A549 (cell line): ENCODE results near the gene ZNF580. TPM values are rescaled to one million over a fixed set of nuclear protein-coding genes. Genes with fewer than 3 reads are reported as not detected.

Experiments used
- ATAC-seq, 2 experiments: fragments of 200-7000 bp in 1 of 2; fragments of >200 bp in 1 of 2; cut with Nextera tagmentation in 1 of 2; cut with Tn5 transposase in 1 of 2; 3 replicates each; pipeline versions ENCODE4 v1.8.0 to v1.9.1; 2018 to 2020; ENCODE audit warnings: mild to moderate bottlenecking in 1 of 2, moderate library complexity in 1 of 2
- CTCF ChIA-PET: fragments of 300-600 bp; sonication (Branson Sonifier 250); formaldehyde crosslinking; extraction: SDS; loops from one replicate; lab custom pipeline; 2021; ENCODE audit warnings: antibody characterized with exemption, inconsistent platforms; lab: Yijun Ruan, JAX
- POLR2A ChIA-PET: fragments of 350-600 bp; formaldehyde crosslinking; extraction: SDS; loops from one replicate; lab custom pipeline; 2021; ENCODE audit warnings: antibody characterized with exemption, inconsistent platforms; lab: Yijun Ruan, JAX
- DNase-seq, 2 experiments: peaks; one replicate each; pipeline versions ENCODE4 v3.0.0 to v3.0.0-alpha.2; 2011 to 2016; ENCODE audit warnings: low read depth in 1 of 2, low spot score in 1 of 2
- FAIRE-seq: peaks from 2 replicates; lab custom pipeline; 2011; peaks lifted over from hg19 to GRCh38; lab: Jason Lieb, UNC
- H3K27ac ChIP-seq, 2 experiments: fragments of >200 bp; sonication (Bioruptor Twin); formaldehyde crosslinking; 3 replicates each; pipeline ENCODE4 v1.5.1; 2016 to 2017
- H3K4me1 ChIP-seq: fragments of >200 bp; sonication (Bioruptor Twin); formaldehyde crosslinking; 3 replicates; pipeline ENCODE4 v1.6.1; 2016
- H3K4me2 ChIP-seq: fragments of >200 bp; sonication (Bioruptor Twin); formaldehyde crosslinking; 3 replicates; pipeline ENCODE4 v1.6.1; 2016
- H3K4me3 ChIP-seq: fragments of >200 bp; sonication (Bioruptor Twin); formaldehyde crosslinking; 3 replicates; pipeline ENCODE4 v1.5.1; 2016
- H3K9me3 ChIP-seq: fragments of >200 bp; sonication (Bioruptor Twin); formaldehyde crosslinking; 3 replicates; pipeline ENCODE4 v1.6.1; 2016
- EHMT2 ChIP-seq: fragments of 200-600 bp; sonication (generic); IDR thresholded peaks from 2 replicates; pipeline ENCODE4 v1.6.1; 2016; ENCODE audit warnings: antibody characterized with exemption, low read depth, mild to moderate bottlenecking, moderate library complexity
- FOSB ChIP-seq: fragments of 250-450 bp; sonication (Bioruptor Pico); IDR thresholded peaks from 2 replicates; pipeline ENCODE4 v1.5.0; 2020; ENCODE audit warnings: mild to moderate bottlenecking, moderate library complexity
- FOSL2 ChIP-seq, 2 experiments: fragments of 450-650 bp in 1 of 2; fragments of >200 bp in 1 of 2; sonication (Bioruptor Twin) in 1 of 2; formaldehyde crosslinking; IDR thresholded peaks; 2 replicates each; pipeline versions ENCODE4 v1.5.0 to v1.6.1; 2016 to 2020; ENCODE audit warnings: mild to moderate bottlenecking in 1 of 2, moderate library complexity in 1 of 2
- HDAC2 ChIP-seq: fragments of 200-600 bp; sonication (generic); IDR thresholded peaks from 2 replicates; pipeline ENCODE4 v1.6.1; 2016
- JUN ChIP-seq, 2 experiments: fragments of >200 bp; sonication (Bioruptor Twin); formaldehyde crosslinking; IDR thresholded peaks; 2 replicates in 1 of 2; 3 replicates in 1 of 2; pipeline ENCODE4 v1.6.1; 2016 to 2017
- KDM1A ChIP-seq: fragments of 200-600 bp; sonication (generic); IDR thresholded peaks from 2 replicates; pipeline ENCODE4 v1.6.1; 2016; ENCODE audit warnings: low read depth, mild to moderate bottlenecking
- KDM5A ChIP-seq: fragments of 200-600 bp; sonication (generic); IDR thresholded peaks from 2 replicates; pipeline ENCODE4 v1.6.1; 2016; ENCODE audit warnings: antibody characterized with exemption, mild to moderate bottlenecking
- MYC ChIP-seq: IDR thresholded peaks from 2 replicates; pipeline ENCODE4 v1.6.1; 2012; ENCODE audit warnings: mild to moderate bottlenecking, inconsistent platforms, low read length, improper control_type of control experiment, borderline replicate concordance
- NFE2L2 ChIP-seq: fragments of 150-350 bp; conservative IDR thresholded peaks from 2 replicates; pipeline ENCODE4 v1.6.1; 2014; ENCODE audit warnings: low read length
- NR3C1 ChIP-seq: fragments of >200 bp; sonication (Bioruptor Twin); formaldehyde crosslinking; IDR thresholded peaks from 3 replicates; pipeline ENCODE4 v1.6.1; 2017
- POLR2A ChIP-seq: IDR thresholded peaks from 2 replicates; pipeline ENCODE4 v1.6.1; 2012; ENCODE audit warnings: mild to moderate bottlenecking, low read length
- RARB ChIP-seq: fragments of 250-450 bp; sonication (Bioruptor Pico); IDR thresholded peaks from 2 replicates; pipeline ENCODE4 v1.8.0; 2021; ENCODE audit warnings: mild to moderate bottlenecking, moderate library complexity
- RFX5 ChIP-seq: fragments of 450-650 bp; IDR thresholded peaks from 2 replicates; pipeline ENCODE4 v1.7.1; 2014; ENCODE audit warnings: antibody characterized with exemption, mild to moderate bottlenecking, moderate library complexity
- TP53 ChIP-seq: fragments of 250-450 bp; sonication (Bioruptor Pico); IDR thresholded peaks from 2 replicates; pipeline ENCODE4 v1.5.0; 2021; ENCODE audit warnings: mild to moderate bottlenecking, moderate library complexity
- ZFP36 ChIP-seq: fragments of 450-650 bp; IDR thresholded peaks from 2 replicates; pipeline ENCODE4 v1.6.1; 2014; ENCODE audit warnings: borderline replicate concordance; ENCODE audit not compliant: partially characterized antibody
- WGBS: methylation state at CpG from one replicate; pipeline ENCODE4 v1.1.6; 2017; ENCODE audit errors: missing lambda C conversion rate; 5-methylcytosine and 5-hydroxymethylcytosine counted together
- polyA plus RNA-seq, 4 experiments: library from polyadenylated mRNA; depleted of rRNA in 3 of 4; stranded (reverse); fragments of >200 nt; fragmentation: RNase III in 1 of 4; extraction: RNeasy Plus Mini Kit Qiagen cat#74134 plus additional on column Dnase treatment in 1 of 4; gene quantifications; 2 replicates in 3 of 4; 3 replicates in 1 of 4; pipeline ENCODE4 v1.2.3, GENCODE V29; 2011 to 2017
- TF ChIP-seq, protein P1 (sequence below): fragments of >200 bp; sonication (Bioruptor Twin); formaldehyde crosslinking; IDR thresholded peaks from 3 replicates; pipeline ENCODE4 v1.6.1; 2016
- TF ChIP-seq, protein P2 (sequence below): fragments of 450-650 bp; IDR thresholded peaks from 2 replicates; pipeline ENCODE4 v1.6.1; 2014; ENCODE audit warnings: antibody characterized with exemption
- TF ChIP-seq, protein P3 (sequence below): IDR thresholded peaks from 2 replicates; pipeline ENCODE4 v1.6.1; 2012
- TF ChIP-seq, protein P4 (sequence below): fragments of 200-600 bp; sonication (generic); IDR thresholded peaks from 2 replicates; pipeline ENCODE4 v1.6.1; 2016; ENCODE audit warnings: antibody characterized with exemption, mild to moderate bottlenecking, moderate library complexity
- TF ChIP-seq, protein P5 (sequence below): fragments of >200 bp; sonication (Bioruptor Twin); formaldehyde crosslinking; IDR thresholded peaks from 3 replicates; pipeline ENCODE4 v1.5.1; 2016

Gene ZNF580
- polyA plus RNA-seq, 2 of the 4 experiments (the other 2 are of a cell fraction): 9.2 to 52.8 TPM

DNA sequence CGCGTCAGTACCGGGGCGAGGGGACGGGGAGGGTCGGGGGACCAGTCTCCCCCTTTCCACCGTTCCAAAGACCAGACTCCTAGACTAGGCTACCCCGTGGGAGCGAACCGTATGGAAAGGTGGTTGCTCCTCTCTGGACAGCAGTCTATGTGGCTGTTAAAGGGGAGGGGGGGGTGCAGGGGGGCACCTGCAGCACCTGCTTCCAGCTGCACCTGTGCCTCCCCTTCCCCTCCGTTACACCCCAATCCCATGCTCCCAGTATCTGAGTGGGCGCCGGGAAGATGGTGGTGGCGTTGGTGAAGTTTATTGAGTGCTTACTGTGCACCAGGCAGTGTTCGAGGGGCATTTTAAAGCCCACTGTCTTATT is 40.2 kb upstream of the ZNF580 start:
- WGBS: 19% methylated on average over 5 of the region's 15 CpGs
- Histone ChIP-seq H3K4me1 (peaks cover 20% of the 10 kb centered on the region), H3K27ac (peak overlapping the region; percentile 95 to 96), H3K4me2 (peak overlapping the region; percentile 81), H3K4me3 (peak overlapping the region; percentile 69), H3K9me3 (no peaks in the 10 kb centered on the region)
- ChIA-PET POLR2A (interaction anchor here (0.6 to 2.7 kb wide), 7 partner anchors 13 to 537 kb away, joined by 3 to 44 read pairs (median 13); partner anchors contain the start of gene ZNF628), CTCF (interaction anchor here (1.5 to 16.7 kb wide), 3 partner anchors 17 to 90 kb away, joined by 3 to 348 read pairs (median 8); no protein-coding TSS in a partner anchor)
- TF ChIP-seq POLR2A (peak; percentile 20; the same call in 1 of the 2 replicates), FOSB (CRISPR knock-in tag) (no peak)
- TF ChIP-seq, protein P1, sequence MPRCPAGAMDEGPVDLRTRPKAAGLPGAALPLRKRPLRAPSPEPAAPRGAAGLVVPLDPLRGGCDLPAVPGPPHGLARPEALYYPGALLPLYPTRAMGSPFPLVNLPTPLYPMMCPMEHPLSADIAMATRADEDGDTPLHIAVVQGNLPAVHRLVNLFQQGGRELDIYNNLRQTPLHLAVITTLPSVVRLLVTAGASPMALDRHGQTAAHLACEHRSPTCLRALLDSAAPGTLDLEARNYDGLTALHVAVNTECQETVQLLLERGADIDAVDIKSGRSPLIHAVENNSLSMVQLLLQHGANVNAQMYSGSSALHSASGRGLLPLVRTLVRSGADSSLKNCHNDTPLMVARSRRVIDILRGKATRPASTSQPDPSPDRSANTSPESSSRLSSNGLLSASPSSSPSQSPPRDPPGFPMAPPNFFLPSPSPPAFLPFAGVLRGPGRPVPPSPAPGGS: no peak
- TF ChIP-seq, protein P2, sequence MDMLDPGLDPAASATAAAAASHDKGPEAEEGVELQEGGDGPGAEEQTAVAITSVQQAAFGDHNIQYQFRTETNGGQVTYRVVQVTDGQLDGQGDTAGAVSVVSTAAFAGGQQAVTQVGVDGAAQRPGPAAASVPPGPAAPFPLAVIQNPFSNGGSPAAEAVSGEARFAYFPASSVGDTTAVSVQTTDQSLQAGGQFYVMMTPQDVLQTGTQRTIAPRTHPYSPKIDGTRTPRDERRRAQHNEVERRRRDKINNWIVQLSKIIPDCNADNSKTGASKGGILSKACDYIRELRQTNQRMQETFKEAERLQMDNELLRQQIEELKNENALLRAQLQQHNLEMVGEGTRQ: no peak
- DNase-seq (peak in 1 of 2 experiments; percentile 57), FAIRE-seq (no peak), ATAC-seq (no peak; a peak in 1 of 6 replicates)

DNA sequence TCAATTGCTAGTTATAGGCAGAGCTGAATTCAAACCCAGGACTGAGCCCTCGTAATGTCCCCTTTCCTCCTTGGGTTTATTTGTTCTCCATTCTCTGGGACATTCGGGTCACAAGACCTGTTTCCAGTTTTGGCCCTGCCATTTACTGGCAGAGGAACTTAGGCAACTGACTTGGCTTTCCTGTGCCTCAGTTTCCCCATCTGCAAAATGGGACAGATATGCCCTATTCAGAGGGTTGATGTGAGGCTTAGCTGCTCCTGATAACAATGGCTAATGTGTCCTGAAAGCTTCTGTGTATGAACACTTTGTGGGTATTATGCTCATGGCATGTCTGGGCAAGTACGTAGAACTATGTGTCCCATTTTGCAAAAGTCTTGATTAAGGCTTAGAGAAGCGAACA is 39.7 kb upstream of the ZNF580 start:
- peak overlapping the region; percentile 95 to 96 for H3K27ac ChIP-seq

DNA sequence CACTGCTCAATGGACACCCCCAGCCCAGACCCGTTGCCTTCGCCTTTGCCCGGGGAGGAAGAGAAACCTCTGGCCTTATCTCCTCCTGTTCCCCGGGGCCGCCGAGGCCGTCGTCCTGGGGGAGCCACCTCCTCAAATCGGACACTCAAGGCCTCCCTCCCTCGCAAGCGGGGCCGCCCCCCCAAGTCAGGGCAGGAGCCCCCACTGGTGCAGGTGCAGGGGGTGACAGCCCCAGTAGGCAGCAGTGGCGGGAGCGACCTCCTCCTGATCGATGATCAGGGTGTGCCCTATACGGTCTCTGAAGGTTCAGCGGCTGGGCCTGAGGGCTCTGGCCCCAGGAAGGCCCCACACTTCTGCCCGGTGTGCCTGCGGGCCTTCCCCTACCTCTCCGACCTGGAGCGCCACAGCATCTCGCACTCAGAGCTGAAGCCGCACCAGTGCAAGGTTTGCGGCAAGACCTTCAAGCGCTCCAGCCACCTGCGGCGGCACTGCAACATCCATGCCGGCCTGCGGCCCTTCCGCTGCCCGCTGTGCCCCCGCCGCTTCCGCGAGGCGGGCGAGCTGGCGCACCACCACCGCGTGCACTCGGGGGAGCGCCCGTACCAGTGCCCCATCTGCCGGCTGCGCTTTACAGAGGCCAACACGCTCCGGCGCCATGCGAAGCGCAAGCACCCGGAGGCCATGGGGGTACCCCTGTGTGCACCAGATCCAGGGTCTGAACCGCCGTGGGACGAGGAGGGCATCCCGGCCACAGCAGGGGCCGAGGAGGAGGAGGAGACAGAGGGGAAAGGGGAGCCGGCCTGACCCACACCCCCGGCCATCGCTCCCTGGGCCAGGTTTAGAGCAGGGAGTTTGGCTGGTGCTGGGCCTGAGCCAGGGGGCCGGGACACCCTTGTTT is 38.4 kb upstream of the ZNF580 start:
- peaks cover 29% of the 10 kb centered on the region for H3K4me1 ChIP-seq
- no peaks in the 10 kb centered on the region for H3K9me3 ChIP-seq
- H3K4me2 ChIP-seq: no peak overlapping the region
- ChIA-PET POLR2A (no interaction called here), CTCF (interaction anchor here (0.7 to 16.7 kb wide), 5 partner anchors 14 to 135 kb away, joined by 3 to 348 read pairs (median 3); no protein-coding TSS in a partner anchor)
- FAIRE-seq: no peak
- no peak for ATAC-seq
- 97% methylated on average over 60 of the region's 60 CpGs for WGBS
- no peak overlapping the region for H3K4me3 ChIP-seq
- no peak for DNase-seq
- peak overlapping the region in 1 of 2 experiments; percentile 96; a peak in 3 of 6 replicates for H3K27ac ChIP-seq
- TF ChIP-seq FOSL2 (IDR thresholded peaks at IDR 0.05): no peak
- no peak for TF ChIP-seq FOSL2 (CRISPR knock-in tag; IDR thresholded peaks at IDR 0.05)
- TF ChIP-seq JUN (IDR thresholded peaks at IDR 0.05): no peak
- no peak for TF ChIP-seq TP53 (CRISPR knock-in tag)
- TF ChIP-seq KDM5A: no peak
- no peak for TF ChIP-seq RFX5
- TF ChIP-seq, protein P3, sequence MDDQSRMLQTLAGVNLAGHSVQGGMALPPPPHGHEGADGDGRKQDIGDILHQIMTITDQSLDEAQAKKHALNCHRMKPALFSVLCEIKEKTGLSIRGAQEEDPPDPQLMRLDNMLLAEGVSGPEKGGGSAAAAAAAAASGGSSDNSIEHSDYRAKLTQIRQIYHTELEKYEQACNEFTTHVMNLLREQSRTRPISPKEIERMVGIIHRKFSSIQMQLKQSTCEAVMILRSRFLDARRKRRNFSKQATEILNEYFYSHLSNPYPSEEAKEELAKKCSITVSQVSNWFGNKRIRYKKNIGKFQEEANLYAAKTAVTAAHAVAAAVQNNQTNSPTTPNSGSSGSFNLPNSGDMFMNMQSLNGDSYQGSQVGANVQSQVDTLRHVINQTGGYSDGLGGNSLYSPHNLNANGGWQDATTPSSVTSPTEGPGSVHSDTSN: no peak
- no peak for TF ChIP-seq KDM1A
- TF ChIP-seq NR3C1: no peak
- TF ChIP-seq ZFP36: no peak
- no peak for TF ChIP-seq MYC
- TF ChIP-seq, protein P4, sequence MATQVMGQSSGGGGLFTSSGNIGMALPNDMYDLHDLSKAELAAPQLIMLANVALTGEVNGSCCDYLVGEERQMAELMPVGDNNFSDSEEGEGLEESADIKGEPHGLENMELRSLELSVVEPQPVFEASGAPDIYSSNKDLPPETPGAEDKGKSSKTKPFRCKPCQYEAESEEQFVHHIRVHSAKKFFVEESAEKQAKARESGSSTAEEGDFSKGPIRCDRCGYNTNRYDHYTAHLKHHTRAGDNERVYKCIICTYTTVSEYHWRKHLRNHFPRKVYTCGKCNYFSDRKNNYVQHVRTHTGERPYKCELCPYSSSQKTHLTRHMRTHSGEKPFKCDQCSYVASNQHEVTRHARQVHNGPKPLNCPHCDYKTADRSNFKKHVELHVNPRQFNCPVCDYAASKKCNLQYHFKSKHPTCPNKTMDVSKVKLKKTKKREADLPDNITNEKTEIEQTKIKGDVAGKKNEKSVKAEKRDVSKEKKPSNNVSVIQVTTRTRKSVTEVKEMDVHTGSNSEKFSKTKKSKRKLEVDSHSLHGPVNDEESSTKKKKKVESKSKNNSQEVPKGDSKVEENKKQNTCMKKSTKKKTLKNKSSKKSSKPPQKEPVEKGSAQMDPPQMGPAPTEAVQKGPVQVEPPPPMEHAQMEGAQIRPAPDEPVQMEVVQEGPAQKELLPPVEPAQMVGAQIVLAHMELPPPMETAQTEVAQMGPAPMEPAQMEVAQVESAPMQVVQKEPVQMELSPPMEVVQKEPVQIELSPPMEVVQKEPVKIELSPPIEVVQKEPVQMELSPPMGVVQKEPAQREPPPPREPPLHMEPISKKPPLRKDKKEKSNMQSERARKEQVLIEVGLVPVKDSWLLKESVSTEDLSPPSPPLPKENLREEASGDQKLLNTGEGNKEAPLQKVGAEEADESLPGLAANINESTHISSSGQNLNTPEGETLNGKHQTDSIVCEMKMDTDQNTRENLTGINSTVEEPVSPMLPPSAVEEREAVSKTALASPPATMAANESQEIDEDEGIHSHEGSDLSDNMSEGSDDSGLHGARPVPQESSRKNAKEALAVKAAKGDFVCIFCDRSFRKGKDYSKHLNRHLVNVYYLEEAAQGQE: no peak
- TF ChIP-seq HDAC2: no peak
- TF ChIP-seq, protein P5, sequence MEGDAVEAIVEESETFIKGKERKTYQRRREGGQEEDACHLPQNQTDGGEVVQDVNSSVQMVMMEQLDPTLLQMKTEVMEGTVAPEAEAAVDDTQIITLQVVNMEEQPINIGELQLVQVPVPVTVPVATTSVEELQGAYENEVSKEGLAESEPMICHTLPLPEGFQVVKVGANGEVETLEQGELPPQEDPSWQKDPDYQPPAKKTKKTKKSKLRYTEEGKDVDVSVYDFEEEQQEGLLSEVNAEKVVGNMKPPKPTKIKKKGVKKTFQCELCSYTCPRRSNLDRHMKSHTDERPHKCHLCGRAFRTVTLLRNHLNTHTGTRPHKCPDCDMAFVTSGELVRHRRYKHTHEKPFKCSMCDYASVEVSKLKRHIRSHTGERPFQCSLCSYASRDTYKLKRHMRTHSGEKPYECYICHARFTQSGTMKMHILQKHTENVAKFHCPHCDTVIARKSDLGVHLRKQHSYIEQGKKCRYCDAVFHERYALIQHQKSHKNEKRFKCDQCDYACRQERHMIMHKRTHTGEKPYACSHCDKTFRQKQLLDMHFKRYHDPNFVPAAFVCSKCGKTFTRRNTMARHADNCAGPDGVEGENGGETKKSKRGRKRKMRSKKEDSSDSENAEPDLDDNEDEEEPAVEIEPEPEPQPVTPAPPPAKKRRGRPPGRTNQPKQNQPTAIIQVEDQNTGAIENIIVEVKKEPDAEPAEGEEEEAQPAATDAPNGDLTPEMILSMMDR: no peak
- no peak for TF ChIP-seq EHMT2
- no peak for TF ChIP-seq NFE2L2

More for the DNA sequence above, 39.7 kb upstream of the ZNF580 start:
- no peak for FAIRE-seq
- H3K9me3 ChIP-seq: no peaks in the 10 kb centered on the region
- DNase-seq: no peak
- peaks cover 20% of the 10 kb centered on the region for H3K4me1 ChIP-seq
- ATAC-seq: no peak
- H3K4me2 ChIP-seq: peak overlapping the region; percentile 81
- TF ChIP-seq HDAC2: 0 out of 2 replicates have a peak, but pooled peaks have one; percentile 69
- no peak for TF ChIP-seq RARB (CRISPR knock-in tag)
- peak; percentile 76; the same call in 1 of the 2 replicates for TF ChIP-seq KDM1A
- POLR2A ChIA-PET: interaction anchor here (1.5 to 2.7 kb wide), 2 partner anchors 53 to 97 kb away, joined by 7 to 44 read pairs; no protein-coding TSS in a partner anchor
- CTCF ChIA-PET: interaction anchor here (1.1 to 16.7 kb wide), 4 partner anchors 17 to 134 kb away, joined by 3 to 348 read pairs (median 6); no protein-coding TSS in a partner anchor
- WGBS: 84% methylated on average over 4 of the region's 4 CpGs
- peak overlapping the region; percentile 69 for H3K4me3 ChIP-seq
